CD4-positive, alpha-beta T cell (primary cell): ENCODE data around the gene NANOS2. TPM values are rescaled to one million over a fixed set of nuclear protein-coding genes. Genes with fewer than 3 reads are reported as not detected.

ENCODE experiments used
- ATAC-seq: fragments of 200-7000 bp; cut with Tn5 transposase; one replicate; pipeline ENCODE4 v1.10.0; 2022; ENCODE audit warnings: mild to moderate bottlenecking; ENCODE audit not compliant: poor library complexity
- CTCF ChIA-PET: fragments of 350-600 bp; sonication (Branson Sonifier 250); formaldehyde crosslinking; loops from one replicate; lab custom pipeline; 2021; ENCODE audit warnings: antibody characterized with exemption, inconsistent platforms; lab: Charles Lee
- POLR2A ChIA-PET: fragments of 350-600 bp; sonication (Branson Sonifier 250); formaldehyde crosslinking; loops from one replicate; lab custom pipeline; 2021; ENCODE audit warnings: antibody characterized with exemption, inconsistent platforms; lab: Charles Lee
- DNase-seq, 14 experiments: peaks; one replicate each; pipeline ENCODE4 v3.0.0-alpha.2; 2013 to 2020; ENCODE audit warnings: mixed read lengths in 2 of 14
- H3K27ac ChIP-seq, 2 donors: one replicate each; pipeline versions ENCODE4 v1.5.1 to v1.7.0; 2013; ENCODE audit warnings: low read length in 2 of 2, low read depth in 1 of 2, mild to moderate bottlenecking in 1 of 2
- H3K27me3 ChIP-seq, 2 experiments: 1 replicate in 1 of 2; 2 replicates in 1 of 2; pipeline versions ENCODE4 v1.6.1 to v1.7.0; 2013; ENCODE audit warnings: low read length in 2 of 2, control low read depth in 1 of 2, mild to moderate bottlenecking in 1 of 2, moderate library complexity in 1 of 2; ENCODE audit not compliant: insufficient read depth in 2 of 2, control insufficient read depth in 1 of 2
- H3K36me3 ChIP-seq: one replicate; pipeline ENCODE4 v1.6.1; 2013; ENCODE audit warnings: low read length, control low read depth; ENCODE audit not compliant: insufficient read depth
- H3K4me1 ChIP-seq: one replicate; pipeline ENCODE4 v1.6.1; 2013; ENCODE audit warnings: low read length, control low read depth; ENCODE audit not compliant: insufficient read depth
- H3K4me3 ChIP-seq: one replicate; pipeline ENCODE4 v1.5.1; 2013; ENCODE audit warnings: mild to moderate bottlenecking, low read length, moderate library complexity
- H3K9me3 ChIP-seq, 2 experiments: 1 replicate in 1 of 2; 2 replicates in 1 of 2; pipeline versions ENCODE4 v1.6.1 to v1.7.0; 2013; ENCODE audit warnings: low read length in 2 of 2, mild to moderate bottlenecking in 2 of 2, control low read depth in 1 of 2, moderate library complexity in 1 of 2; ENCODE audit not compliant: control insufficient read depth in 1 of 2, insufficient read depth in 1 of 2
- H3K27ac Mint-ChIP-seq: one replicate; pipeline ENCODE4 v1.8.0; 2020; ENCODE audit warnings: mixed read lengths
- H3K27me3 Mint-ChIP-seq: one replicate; pipeline ENCODE4 v1.8.0; 2021; ENCODE audit warnings: mixed read lengths
- H3K36me3 Mint-ChIP-seq: one replicate; pipeline ENCODE4 v1.8.0; 2021; ENCODE audit warnings: low read depth, mixed read lengths
- H3K4me1 Mint-ChIP-seq: one replicate; pipeline ENCODE4 v1.8.0; 2021; ENCODE audit warnings: low read depth, mixed read lengths
- H3K4me3 Mint-ChIP-seq: one replicate; pipeline ENCODE4 v1.8.0; 2020; ENCODE audit warnings: mild to moderate bottlenecking, mixed read lengths
- H3K9me3 Mint-ChIP-seq: one replicate; pipeline ENCODE4 v1.8.0; 2020; ENCODE audit warnings: mixed read lengths
- intact Hi-C, 2 experiments: fragments of 100-400 bp; cut with DNase I in 1 of 2; cut with micrococcal nuclease in 1 of 2; formaldehyde crosslinking; loops; one replicate each; pipeline versions ENCODE4 v1.15.1 to v1.9.0; 2023 to 2025; cut with DNase I, micrococcal nuclease
- total RNA-seq, 174 experiments: library from RNA in 2 of 174; stranded (reverse) in 2 of 174; gene quantifications; one replicate each; pipeline ENCODE4 v1.2.3 and lab custom pipeline; 2021 to 2026
- TF ChIP-seq, protein P1 (sequence below): fragments of 200-600 bp; IDR thresholded peaks from one replicate; pipeline ENCODE4 v1.8.0; 2022; ENCODE audit warnings: antibody characterized with exemption, mild to moderate bottlenecking

NANOS2 gene
- total RNA-seq, 2 experiments from 2014 or later, result not detected

- Mint-ChIP-seq H3K4me3 (peak overlapping the region; percentile 98), H3K36me3 (peaks cover 24% of the 10 kb centered on the region), H3K27me3 (no peaks in the 10 kb centered on the region), H3K4me1 (peaks cover 31% of the 10 kb centered on the region), H3K27ac (peak overlapping the region; percentile 99), H3K9me3 (no peaks in the 10 kb centered on the region)
- peak; percentile 68 for ATAC-seq
- intact Hi-C loops, result loop anchor here (1.0 to 5.0 kb wide), 8 partner anchors 16 to 1596 kb away; partner anchors contain the start of genes CCDC61 (in 2 of the 2), MYPOP (in 2 of the 2), SYMPK (in 2 of the 2) and FBXO46 (in 1 of the 2)
- ChIA-PET CTCF (interaction anchor here (0.6 to 2.9 kb wide), 5 partner anchors 16 to 1463 kb away, joined by 3 to 12 read pairs (median 4); partner anchors contain the start of genes DHX34, FOXA3, MYPOP and SYMPK), POLR2A (interaction anchor here (1.0 to 2.8 kb wide), 6 partner anchors 16 to 170 kb away, joined by 4 to 44 read pairs (median 13); partner anchors contain the start of genes CCDC61, FBXO46, FOXA3 and MYPOP)
- Histone ChIP-seq H3K27me3 (no peaks in the 10 kb centered on the region), H3K27ac (peak overlapping the region; percentile 82 to 87), H3K4me1 (peaks cover 46% of the 10 kb centered on the region), H3K36me3 (peaks cover 5% of the 10 kb centered on the region), H3K9me3 (no peaks in the 10 kb centered on the region), H3K4me3 (peak overlapping the region; percentile 78)
- DNase-seq, result peak; percentile 80 to 95 (median 85)
- TF ChIP-seq, protein P1, sequence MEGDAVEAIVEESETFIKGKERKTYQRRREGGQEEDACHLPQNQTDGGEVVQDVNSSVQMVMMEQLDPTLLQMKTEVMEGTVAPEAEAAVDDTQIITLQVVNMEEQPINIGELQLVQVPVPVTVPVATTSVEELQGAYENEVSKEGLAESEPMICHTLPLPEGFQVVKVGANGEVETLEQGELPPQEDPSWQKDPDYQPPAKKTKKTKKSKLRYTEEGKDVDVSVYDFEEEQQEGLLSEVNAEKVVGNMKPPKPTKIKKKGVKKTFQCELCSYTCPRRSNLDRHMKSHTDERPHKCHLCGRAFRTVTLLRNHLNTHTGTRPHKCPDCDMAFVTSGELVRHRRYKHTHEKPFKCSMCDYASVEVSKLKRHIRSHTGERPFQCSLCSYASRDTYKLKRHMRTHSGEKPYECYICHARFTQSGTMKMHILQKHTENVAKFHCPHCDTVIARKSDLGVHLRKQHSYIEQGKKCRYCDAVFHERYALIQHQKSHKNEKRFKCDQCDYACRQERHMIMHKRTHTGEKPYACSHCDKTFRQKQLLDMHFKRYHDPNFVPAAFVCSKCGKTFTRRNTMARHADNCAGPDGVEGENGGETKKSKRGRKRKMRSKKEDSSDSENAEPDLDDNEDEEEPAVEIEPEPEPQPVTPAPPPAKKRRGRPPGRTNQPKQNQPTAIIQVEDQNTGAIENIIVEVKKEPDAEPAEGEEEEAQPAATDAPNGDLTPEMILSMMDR, result no peak
Observed at GRCh38 chr19:45886427-45887199, 28.0 kb downstream of the NANOS2 start.

GRCh38 chr19:45885556-45886426, 28.8 kb downstream of the NANOS2 start, which contains the start of gene IRF2BP1:
Gene IRF2BP1 (minus strand): TSS chr19:45886141. CDS start chr19:45885774, 367 bp downstream.
- no peaks in the 10 kb centered on the region for H3K27me3 Mint-ChIP-seq
- Histone ChIP-seq H3K36me3 (peaks cover 5% of the 10 kb centered on the region), H3K9me3 (no peaks in the 10 kb centered on the region), H3K4me1 (peaks cover 46% of the 10 kb centered on the region), H3K4me3 (peak within 1 kb of the TSS; percentile 78), H3K27ac (peak within 1 kb of the TSS; percentile 82 to 87), H3K27me3 (no peaks in the 10 kb centered on the region)
- peaks cover 24% of the 10 kb centered on the region for H3K36me3 Mint-ChIP-seq
- intact Hi-C loops, result loop anchor here (1.0 to 5.0 kb wide), 8 partner anchors 17 to 1597 kb away; partner anchors contain the start of genes CCDC61 (in 2 of the 2), MYPOP (in 2 of the 2), SYMPK (in 2 of the 2) and FBXO46 (in 1 of the 2)
- CTCF ChIA-PET, result interaction anchor here (0.6 to 2.9 kb wide), 5 partner anchors 17 to 1463 kb away, joined by 3 to 12 read pairs (median 4); partner anchors contain the start of genes DHX34, FOXA3, MYPOP and SYMPK
- DNase-seq, result peak; percentile 80 to 95 (median 86)
- peak within 1 kb of the TSS; percentile 99 for H3K27ac Mint-ChIP-seq
- peaks cover 34% of the 10 kb centered on the region for H3K4me1 Mint-ChIP-seq
- no peaks in the 10 kb centered on the region for H3K9me3 Mint-ChIP-seq
- H3K4me3 Mint-ChIP-seq, result peak within 1 kb of the TSS; percentile 98
- peak; percentile 69 for ATAC-seq
- POLR2A ChIA-PET, result interaction anchor here (0.7 to 2.8 kb wide), 7 partner anchors 16 to 169 kb away, joined by 3 to 44 read pairs (median 5); partner anchors contain the start of genes CCDC61, FBXO46, FOXA3 and MYPOP
- TF ChIP-seq, protein P1, result no peak
